NCI-H69 (cell line): ENCODE measurements around the gene TGFBR3L.
"Not testable (repeated sequence)": the region's sequence is repeated elsewhere in the genome, so short reads cannot be mapped to it uniquely, and the experiment has no call there.

Experiments used
- DNase-seq: peaks from one replicate; lab custom pipeline; 2025; lab: John Stamatoyannopoulos, UW

Gene TGFBR3L

GRCh38 chr19:7928334-7928706 is 13.7 kb downstream of the TGFBR3L start:
- DNase-seq, result no peak

GRCh38 chr19:7928741-7929701 is 14.4 kb downstream of the TGFBR3L start:
- DNase-seq, result peak; percentile 40

- not testable (repeated sequence) for DNase-seq
Measured at GRCh38 chr19:7930030-7930429, 15.4 kb downstream of the TGFBR3L start.

- no peak for DNase-seq
Measured at GRCh38 chr19:7930765-7931164, 16.1 kb downstream of the TGFBR3L start.

GRCh38 chr19:7931221-7932061 is 16.8 kb downstream of the TGFBR3L start:
- DNase-seq, result no peak

- no peak for DNase-seq
Measured at GRCh38 chr19:7932276-7932929, 17.8 kb downstream of the TGFBR3L start.

GRCh38 chr19:7932930-7933300 is 18.3 kb downstream of the TGFBR3L start:
- no peak for DNase-seq

- DNase-seq, result no peak
Measured at GRCh38 chr19:7933411-7933810, 18.8 kb downstream of the TGFBR3L start.

GRCh38 chr19:7933828-7934725 is 19.4 kb downstream of the TGFBR3L start:
- no peak for DNase-seq

- DNase-seq, result no peak
Measured at GRCh38 chr19:7934766-7935165, 20.1 kb downstream of the TGFBR3L start.

GRCh38 chr19:7940841-7941240 is 26.2 kb downstream of the TGFBR3L start:
- no peak for DNase-seq

GRCh38 chr19:7941895-7942596 is 27.4 kb downstream of the TGFBR3L start:
- DNase-seq, result no peak

GRCh38 chr19:7942981-7943443 is 28.4 kb downstream of the TGFBR3L start:
- peak; percentile 36 for DNase-seq

GRCh38 chr19:7943444-7944176 is 29.0 kb downstream of the TGFBR3L start, which contains the start of gene TIMM44:
Gene TIMM44, minus strand, starts transcription at chr19:7943666. Its CDS starts 15 bp downstream, at chr19:7943651.
- DNase-seq, result peak; percentile 100

- peak; percentile 96 for DNase-seq
Measured at GRCh38 chr19:7944177-7944761, 29.6 kb downstream of the TGFBR3L start.

- DNase-seq, result no peak
Measured at GRCh38 chr19:7947939-7948338, 33.3 kb downstream of the TGFBR3L start.

GRCh38 chr19:7953060-7953459 is 38.4 kb downstream of the TGFBR3L start:
- DNase-seq, result no peak

- DNase-seq, result no peak
Measured at GRCh38 chr19:7953576-7953975, 38.9 kb downstream of the TGFBR3L start.

GRCh38 chr19:7955696-7956095 is 41.1 kb downstream of the TGFBR3L start:
- no peak for DNase-seq
